Activated CD4-positive, alpha-beta T cell treated with anti-CD3 and anti-CD28 coated beads for 48 hours (primary cell): Measurements from ENCODE around the gene RCC2.
"Not testable (repeated sequence)": the region's sequence is repeated elsewhere in the genome, so short reads cannot be mapped to it uniquely, and the experiment has no call there.

Experiments
- DNase-seq: peaks from one replicate; pipeline ENCODE4 v3.0.0-alpha.2; 2020

RCC2 gene

GRCh38 chr1:17416389-17416788 is 23.1 kb downstream of the RCC2 start:
- DNase-seq, result no peak

DNA sequence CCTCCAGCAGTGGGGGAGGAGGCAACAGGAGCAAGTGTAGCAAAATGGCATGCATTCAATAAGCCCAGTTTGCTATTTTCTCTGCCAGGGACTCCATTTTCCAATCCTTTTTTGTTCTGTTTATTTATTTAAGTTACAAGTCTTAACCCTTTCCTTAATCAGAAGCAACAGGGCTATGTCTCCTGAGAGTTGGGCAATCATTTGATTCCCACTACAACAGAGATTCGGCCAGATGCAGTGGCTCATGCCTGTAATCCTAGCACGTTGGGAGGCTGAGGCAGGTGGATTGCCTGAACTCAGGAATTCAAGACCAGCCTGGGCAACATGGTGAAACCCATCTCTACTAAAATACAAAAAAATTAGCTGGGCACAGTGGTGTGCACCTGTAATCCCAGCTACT is 25.5 kb downstream of the RCC2 start:
- no peak for DNase-seq

DNA sequence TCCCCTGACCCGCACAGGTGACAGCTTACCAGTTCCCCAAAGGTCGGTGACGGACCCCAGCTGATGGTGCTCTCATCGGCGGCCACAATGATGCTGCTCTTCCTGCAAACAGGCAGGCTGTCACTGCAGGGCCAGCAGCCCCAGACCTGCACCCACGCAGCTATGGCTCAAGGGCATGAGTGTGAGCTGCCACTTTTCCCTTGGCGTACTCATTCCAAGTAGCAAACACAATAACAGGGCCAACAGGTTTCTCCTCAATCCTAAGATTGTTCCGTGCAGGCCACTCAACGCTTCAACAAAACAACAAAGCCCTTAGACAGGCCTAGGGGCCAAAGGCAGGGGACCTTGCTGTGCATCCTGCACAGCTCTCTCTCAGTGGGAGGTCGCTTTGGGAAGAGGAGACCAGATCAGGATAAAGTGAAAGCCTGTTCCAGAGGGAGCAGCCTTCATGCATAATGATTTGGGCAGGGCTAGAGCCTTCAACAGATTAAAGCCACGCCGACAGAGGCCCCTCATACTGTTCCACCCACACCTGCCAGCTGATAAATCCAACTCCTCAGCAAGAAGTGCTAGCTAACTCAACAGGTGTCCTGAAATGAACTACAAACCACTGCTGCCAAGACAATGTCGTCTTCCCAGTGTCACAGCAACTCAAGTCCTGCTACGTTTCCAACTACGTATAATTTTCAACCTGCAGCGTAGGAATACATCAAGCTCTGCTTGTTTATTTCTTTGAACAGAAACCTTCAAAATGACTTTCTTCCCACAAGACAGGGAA is 27.2 kb downstream of the RCC2 start:
- no peak for DNase-seq

DNA sequence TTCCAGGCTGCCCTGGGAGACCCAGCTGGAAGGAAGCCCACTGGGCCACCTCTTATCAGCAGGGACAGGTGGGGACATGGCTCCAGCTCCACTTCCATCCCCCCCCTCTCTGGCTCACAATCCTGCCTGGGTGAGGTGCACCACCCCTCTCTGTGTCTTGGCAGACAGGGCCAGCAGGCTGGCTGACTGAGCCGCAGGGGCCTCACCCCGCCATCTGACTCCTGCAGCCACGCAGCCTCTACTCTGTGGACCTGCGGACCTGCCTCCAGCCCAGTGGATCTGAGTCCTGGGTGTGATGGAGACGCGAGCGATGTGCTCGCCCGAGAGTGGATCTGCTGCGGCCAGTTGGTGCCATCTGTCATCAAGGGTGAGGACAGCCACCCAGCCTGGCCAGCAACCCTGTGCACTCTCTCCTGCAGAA is 30.1 kb downstream of the RCC2 start:
- no peak for DNase-seq

DNA sequence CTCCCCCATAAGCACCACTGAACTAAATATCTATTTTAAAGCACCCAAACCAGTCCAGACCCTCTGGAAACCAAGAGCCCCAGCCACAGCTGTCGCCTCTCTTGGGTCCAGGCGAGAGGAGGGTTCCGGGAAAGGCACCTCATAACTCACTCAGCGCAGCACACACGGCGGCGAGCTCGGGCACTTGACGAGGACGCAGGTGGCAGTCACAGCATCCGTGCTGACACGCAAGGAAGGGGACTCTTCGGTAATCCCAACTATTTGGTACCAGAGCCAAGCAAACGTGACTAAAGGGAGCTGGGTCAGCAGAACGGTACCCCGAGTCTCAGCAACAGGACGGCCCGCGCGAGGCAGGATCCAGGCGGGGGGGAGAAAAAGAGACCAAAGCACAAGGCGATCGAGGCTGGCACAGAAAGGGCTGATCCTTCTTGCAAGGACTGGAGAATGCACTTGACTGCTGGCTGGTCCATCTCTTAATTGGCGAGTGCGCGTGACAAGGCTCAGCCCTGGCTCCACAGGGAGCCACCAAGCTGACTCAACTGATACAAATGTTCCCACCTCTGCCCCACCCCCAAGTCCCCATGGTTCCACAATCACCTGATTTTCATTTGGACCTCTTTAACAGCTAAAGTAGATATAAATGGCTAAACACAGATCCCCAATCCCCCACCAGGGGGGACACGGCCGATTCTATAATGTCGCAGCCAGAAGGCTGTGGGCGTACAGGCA is 31.5 kb downstream of the RCC2 start:
- not testable (repeated sequence) for DNase-seq

GRCh38 chr1:17406760-17407475 is 32.6 kb downstream of the RCC2 start:
- DNase-seq, result not testable (repeated sequence)

DNA sequence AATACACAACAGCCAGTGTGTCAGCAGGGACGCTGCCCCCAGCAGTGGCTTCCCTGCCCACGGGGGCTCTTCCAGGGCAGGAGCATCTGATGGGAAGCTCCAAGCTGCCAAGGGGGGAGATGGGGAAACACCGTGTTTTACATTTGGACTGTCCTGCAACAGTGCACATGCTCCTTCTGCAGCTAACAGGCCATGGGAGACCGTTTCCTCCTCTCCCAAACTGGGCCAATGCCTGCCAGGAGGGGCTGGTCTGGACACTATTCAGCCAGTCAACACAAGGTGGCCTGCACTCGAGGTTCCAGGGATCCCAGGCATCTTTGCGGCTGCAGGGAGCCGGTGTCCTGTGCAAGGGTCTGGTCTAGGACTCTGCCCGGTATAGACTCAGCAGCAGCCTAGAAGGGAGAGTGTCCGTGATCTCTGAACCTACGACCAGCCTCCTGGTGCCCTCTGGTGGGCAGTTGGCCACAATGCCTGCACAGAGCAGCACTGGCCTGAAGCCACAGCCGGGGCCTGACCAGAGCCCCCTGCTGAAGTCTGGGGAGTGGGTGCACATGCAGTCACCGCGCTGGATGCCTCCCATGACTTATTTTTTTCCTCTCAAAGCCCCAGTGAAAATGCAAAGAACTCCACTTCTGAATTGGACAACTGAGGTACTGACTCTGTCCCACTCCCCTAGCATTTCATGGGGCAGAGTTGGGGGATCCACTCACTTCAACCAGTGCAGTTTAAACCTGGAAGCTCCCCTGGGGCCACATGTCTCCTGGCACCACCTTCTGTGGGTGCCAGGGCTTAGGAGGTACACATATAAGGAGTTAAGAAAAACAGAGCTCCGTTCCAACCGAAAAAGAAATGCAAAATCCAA is 33.3 kb downstream of the RCC2 start:
- DNase-seq, result peak; percentile 67

- no peak for DNase-seq
Observed at GRCh38 chr1:17404820-17405219, 34.7 kb downstream of the RCC2 start.

DNA sequence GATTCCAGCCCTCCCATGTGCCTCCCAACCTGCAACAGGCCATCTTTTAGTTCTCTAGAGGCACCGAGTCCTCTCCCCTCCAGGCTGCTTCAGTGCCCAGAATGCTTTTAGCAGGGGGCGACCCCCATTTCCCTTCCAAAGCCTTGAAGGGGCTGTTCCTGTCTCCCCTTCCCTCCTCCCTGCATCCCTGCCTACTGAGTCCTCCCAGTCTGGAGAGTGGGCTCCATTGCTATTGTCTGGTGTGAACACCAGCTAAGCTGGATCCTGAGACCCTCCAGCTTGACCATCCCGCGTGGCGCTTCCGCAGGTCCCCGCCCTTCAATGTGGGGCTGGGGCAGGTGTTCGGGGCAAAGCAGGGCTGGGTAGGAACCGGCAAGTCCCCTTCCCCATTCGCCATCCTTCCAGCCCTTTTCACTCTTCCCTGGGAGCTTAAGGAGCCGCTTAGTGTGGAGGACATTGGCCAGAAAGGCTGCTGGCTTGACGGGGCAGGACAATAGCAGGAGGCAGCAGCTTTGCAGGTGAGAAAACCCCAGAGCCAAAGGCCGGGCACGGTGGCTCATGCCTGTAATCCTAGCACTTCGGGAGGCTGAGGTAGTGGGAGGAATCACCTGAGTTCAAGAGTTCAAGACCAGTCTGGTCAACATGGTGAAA is 35.3 kb downstream of the RCC2 start:
- no peak for DNase-seq

DNA sequence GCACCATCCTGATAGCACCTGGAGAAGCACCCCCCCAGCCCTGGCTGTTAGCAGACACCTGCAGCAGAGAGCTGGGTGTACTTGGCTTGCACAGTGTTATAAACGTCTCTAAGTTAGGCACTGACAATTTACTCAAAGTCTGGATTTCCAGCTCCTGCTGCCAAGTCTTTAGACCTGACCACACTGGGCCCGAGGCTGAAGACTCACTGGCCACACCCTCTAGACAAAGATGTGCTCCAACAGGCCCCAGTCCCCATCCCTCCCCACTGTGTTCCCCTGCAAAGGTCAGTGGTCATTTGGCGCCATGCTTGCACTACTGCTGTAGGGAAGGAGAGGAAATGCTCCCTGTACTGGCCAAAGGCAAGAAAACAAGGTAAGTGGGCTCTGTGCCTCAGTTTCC is 36.4 kb downstream of the RCC2 start:
- DNase-seq, result no peak

- no peak for DNase-seq
Observed at GRCh38 chr1:17401841-17402240, 37.6 kb downstream of the RCC2 start.

DNA sequence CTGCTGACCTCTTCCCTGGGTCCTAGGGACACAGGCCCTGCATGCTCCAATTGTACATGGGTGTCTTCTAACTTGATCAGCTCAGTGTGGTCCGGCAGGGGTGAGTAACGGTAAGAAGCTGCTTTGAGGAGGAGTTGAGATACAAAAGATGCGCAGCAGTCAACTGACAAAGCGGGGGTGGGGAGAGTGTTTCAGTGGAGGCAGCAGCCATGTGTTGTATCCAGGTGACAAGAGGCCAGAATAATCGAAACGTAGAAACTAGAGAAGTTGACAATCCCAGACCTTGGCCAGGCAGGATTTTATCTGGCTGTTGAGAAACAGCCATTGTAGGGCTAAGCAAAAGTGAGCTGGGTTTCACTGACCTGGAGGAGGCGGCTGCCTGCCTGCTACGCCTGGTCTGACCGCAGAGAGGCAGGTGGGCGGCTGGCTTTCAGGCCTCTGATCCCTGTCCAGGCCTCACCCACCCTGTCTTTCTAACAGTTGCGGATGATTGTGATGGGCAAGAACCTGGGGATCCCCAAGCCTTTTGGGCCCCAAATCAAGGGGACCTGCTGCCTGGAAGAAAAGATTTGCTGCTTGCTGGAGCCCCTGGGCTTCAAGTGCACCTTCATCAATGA is 38.6 kb downstream of the RCC2 start:
- no peak for DNase-seq

DNA sequence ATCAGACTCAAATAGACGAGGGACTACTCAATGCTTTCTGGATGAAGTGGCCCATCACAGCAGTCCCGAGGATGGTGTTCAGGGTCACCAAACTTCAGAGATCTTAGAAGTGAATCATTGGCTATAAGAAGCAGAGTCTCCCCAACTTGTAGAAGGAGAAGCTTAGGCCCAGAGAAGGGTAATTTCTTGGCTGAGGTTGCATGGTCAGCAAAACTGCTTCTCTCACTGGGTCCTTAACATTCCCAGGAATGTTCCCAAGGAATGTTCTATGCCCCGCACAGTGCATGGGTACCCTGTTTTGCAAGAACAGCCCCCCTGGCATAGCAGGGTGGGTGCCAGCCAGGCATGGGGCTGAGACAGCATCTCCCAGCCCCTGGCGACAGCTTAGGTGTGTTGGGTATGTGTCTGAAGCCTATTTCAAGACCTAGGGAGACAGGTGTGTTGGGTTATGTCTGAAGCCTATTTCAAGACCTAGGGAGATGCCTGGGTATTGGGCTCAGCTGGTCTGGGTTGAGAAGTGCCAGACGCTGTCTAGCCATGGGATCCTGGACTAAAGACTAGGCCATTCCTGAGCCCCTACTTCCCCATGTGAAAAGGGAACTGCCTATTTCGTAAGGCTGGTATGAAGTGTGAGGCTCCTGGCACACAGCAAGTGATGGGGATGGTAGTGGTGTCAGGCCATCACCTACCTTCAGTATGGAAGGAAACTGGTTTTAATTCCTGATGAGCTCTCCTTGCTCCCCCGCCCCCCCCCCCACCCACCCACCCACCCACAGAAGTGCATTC is 41.4 kb downstream of the RCC2 start:
- no peak for DNase-seq

GRCh38 chr1:17393230-17393629 is 46.2 kb downstream of the RCC2 start:
- DNase-seq, result no peak

DNA sequence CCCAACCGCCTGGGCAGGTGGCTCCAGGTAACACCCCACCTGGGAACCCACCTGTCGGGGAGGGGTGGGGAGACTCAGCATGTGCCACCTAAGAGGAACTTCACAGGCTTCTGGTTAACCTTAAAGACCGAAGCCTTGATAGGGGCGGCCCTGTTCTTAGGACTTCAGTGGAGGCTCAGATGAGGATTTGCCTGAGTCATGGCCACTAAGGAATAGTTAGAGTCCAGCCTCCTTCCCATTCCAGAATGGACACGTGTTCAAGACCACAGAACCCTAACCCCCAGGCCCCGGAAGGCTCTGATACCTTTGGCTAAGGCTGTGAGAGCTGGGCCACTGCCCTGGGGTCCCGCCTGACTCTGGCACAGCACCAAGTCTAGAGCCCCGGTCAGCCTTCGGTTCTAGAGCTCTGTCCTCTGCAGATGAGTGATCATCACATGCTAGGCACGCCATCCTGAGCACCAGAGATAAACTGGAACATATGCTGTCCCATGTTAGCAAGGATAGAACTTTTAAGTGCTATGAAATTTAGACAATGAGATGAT is 47.2 kb downstream of the RCC2 start:
- no peak for DNase-seq

DNA sequence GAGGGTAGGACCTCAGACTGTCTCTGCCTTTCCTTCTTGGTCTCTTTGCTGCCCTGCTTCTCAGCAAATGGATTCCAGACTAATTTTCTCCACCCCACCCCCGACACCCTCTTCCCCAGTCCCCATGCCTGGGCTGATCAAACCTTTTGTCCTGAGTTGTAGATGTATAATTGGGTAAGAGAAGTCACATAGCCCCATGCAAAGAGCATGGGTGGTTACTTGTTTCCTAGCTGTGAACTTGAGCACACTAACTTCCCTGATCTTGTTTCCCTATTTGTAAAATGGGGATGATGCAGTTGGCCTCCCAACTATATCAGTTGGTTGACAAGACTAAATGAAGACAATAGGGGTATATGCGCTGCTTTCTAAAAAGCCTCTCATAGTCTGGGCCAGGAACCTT is 58.3 kb downstream of the RCC2 start:
- no peak for DNase-seq

- DNase-seq, result no peak
Observed at GRCh38 chr1:17377325-17377953, 62.0 kb downstream of the RCC2 start.

GRCh38 chr1:17375651-17376050 is 63.8 kb downstream of the RCC2 start:
- no peak for DNase-seq

DNA sequence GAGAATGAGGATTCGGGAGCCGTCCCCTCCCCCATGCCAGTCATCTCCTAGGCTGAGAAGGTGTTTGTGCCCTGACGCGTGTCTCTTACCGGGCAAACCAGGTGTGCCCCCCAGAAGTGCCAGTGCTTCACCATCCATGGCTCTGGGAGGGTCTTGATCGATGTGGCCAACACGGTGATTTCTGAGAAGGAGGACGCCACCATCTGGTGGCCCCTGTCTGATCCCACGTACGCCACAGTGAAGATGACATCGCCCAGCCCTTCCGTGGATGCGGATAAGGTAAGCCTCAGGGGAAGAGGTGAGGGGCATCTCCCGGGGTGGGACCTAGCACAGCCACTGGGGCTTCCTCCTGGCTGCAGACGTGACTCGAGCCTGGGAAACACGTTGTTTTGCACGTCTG is 66.5 kb downstream of the RCC2 start:
- no peak for DNase-seq

DNA sequence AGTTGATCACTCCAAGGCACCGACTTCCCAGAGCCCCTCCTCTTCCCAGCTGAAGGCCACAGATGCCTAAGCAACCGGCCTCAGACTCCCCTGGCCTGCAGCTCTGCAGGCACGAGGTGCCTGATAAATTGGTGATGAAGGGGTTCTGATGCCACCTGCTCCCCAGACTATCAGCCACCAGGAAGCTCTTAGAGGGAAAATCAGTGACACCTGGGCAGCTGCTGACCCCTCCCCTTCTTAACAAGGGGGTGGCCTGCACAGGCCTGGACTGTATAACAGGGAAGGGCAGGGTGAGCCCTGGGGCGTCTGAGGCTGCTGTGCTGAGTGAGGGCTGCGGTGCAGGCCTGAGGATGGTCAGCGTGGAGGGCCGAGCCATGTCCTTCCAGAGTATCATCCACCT is 67.6 kb downstream of the RCC2 start, which contains the start of gene PADI6:
Gene PADI6 (plus strand): TSS at position 301 of the 400 bp plus-strand sequence. CDS start 50 bp downstream, at position 351.
- DNase-seq, result no peak
